Renal cortex interstitium (tissue), 11 donors: ENCODE results near the gene MYO1C. TPM values are rescaled to one million over a fixed set of nuclear protein-coding genes. Genes with fewer than 3 reads are reported as not detected.

Source experiments
- DNase-seq, 11 donors: peaks; one replicate each; pipeline ENCODE4 v3.0.0-alpha.2; 2013; ENCODE audit warnings: low read depth in 9 of 11, low spot score in 4 of 11; ENCODE audit errors: extremely low read depth in 1 of 11
- polyA plus RNA-seq, 3 donors: library from polyadenylated mRNA; unstranded; fragments of 120-200 nt; gene quantifications; one replicate each; pipeline ENCODE4 v1.2.1, GENCODE V29; 2013; ENCODE audit not compliant: insufficient read length in 3 of 3

Gene MYO1C
- polyA plus RNA-seq, 3 donors, result 52.4 to 81.2 (median 68.2) TPM

- peak in 1 of 11 donors; percentile 49 for DNase-seq
Measured at GRCh38 chr17:1490643-1491442, 1.6 kb downstream of the MYO1C start.

- no peak for DNase-seq
Measured at GRCh38 chr17:1488826-1489270, 3.6 kb downstream of the MYO1C start.

GRCh38 chr17:1487939-1488825 lies 4.3 kb downstream of the MYO1C start:
- DNase-seq, result peak in 9 of 11 donors; percentile 70 to 88 (median 84)

GRCh38 chr17:1486802-1487695 lies 5.4 kb downstream of the MYO1C start:
- no peak for DNase-seq

GRCh38 chr17:1485423-1486376 lies 6.8 kb downstream of the MYO1C start:
- no peak for DNase-seq

GRCh38 chr17:1484676-1485422 lies 7.6 kb downstream of the MYO1C start:
- DNase-seq, result peak in 2 of 11 donors; percentile 77 to 79

- DNase-seq, result no peak
Measured at GRCh38 chr17:1484060-1484535, 8.4 kb downstream of the MYO1C start.

- DNase-seq, result no peak
Measured at GRCh38 chr17:1482680-1483079, 9.8 kb downstream of the MYO1C start.

- DNase-seq, result no peak
Measured at GRCh38 chr17:1481736-1482135, 10.8 kb downstream of the MYO1C start.

GRCh38 chr17:1480747-1481465 lies 11.6 kb downstream of the MYO1C start:
- no peak for DNase-seq

- DNase-seq, result no peak
Measured at GRCh38 chr17:1478418-1478817, 14.1 kb downstream of the MYO1C start.

- no peak for DNase-seq
Measured at GRCh38 chr17:1475321-1475854, 17.1 kb downstream of the MYO1C start.

- no peak for DNase-seq
Measured at GRCh38 chr17:1474402-1475189, 17.9 kb downstream of the MYO1C start.

GRCh38 chr17:1473841-1474240 lies 18.6 kb downstream of the MYO1C start:
- no peak for DNase-seq

GRCh38 chr17:1473170-1473569 lies 19.3 kb downstream of the MYO1C start:
- no peak for DNase-seq
